WTC11 (cell line): Measurements from ENCODE around the gene FCMR.

ENCODE experiments used
- ATF2 ChIP-seq: sonication (generic); formaldehyde crosslinking; IDR thresholded peaks from 2 replicates; pipeline ENCODE4 v1.8.1; 2022; ENCODE audit warnings: low read depth, missing genetic modification reagents, borderline replicate concordance
- CTCF ChIP-seq: fragments of 200-600 bp; IDR thresholded peaks from 2 replicates; pipeline ENCODE4 v1.8.0; 2022; ENCODE audit warnings: antibody characterized with exemption
- MLX ChIP-seq: sonication (generic); formaldehyde crosslinking; IDR thresholded peaks from 2 replicates; pipeline ENCODE4 v1.8.1; 2023; ENCODE audit warnings: mild to moderate bottlenecking, missing genetic modification reagents, moderate library complexity
- NFYB ChIP-seq: sonication (generic); formaldehyde crosslinking; conservative IDR thresholded peaks from 2 replicates; pipeline ENCODE4 v1.8.0; 2022; ENCODE audit warnings: low read depth, missing genetic modification reagents
- ZNF232 ChIP-seq: sonication (generic); formaldehyde crosslinking; IDR thresholded peaks from 2 replicates; pipeline ENCODE4 v1.8.0; 2022; ENCODE audit warnings: mild to moderate bottlenecking, missing genetic modification reagents
- ZNF263 ChIP-seq: sonication (generic); formaldehyde crosslinking; IDR thresholded peaks from 2 replicates; pipeline ENCODE4 v1.8.1; 2022; ENCODE audit warnings: low read depth, mild to moderate bottlenecking, moderate library complexity, missing genetic modification reagents

GRCh38 chr1:206924592-206925105 is 2.9 kb upstream of the FCMR start:
- TF ChIP-seq CTCF (no peak), ZNF263 (CRISPR knock-in tag) (no peak), NFYB (CRISPR knock-in tag) (no peak), ATF2 (CRISPR knock-in tag) (no peak), MLX (CRISPR knock-in tag) (no peak), ZNF232 (CRISPR knock-in tag) (no peak)
